HL-60/S4 treated with phorbol 12-myristate 13-acetate at 8.2 ng/mL for 4 days and 3 days (cell line): ENCODE results near the gene PLEKHH1.

Experiments
- in situ Hi-C: fragments of 300-500 bp; cut with MboI; formaldehyde crosslinking; loops from 2 replicates; pipeline ENCODE4 v1.15.0; 2022; ENCODE audit warnings: low sequenced_read_pairs

Gene PLEKHH1

GRCh38 chr14:67562025-67562775 is 29.1 kb downstream of the PLEKHH1 start:
- in situ Hi-C loops: no loop called here

- in situ Hi-C loops: no loop called here
Observed at GRCh38 chr14:67562776-67563150, 29.7 kb downstream of the PLEKHH1 start.

GRCh38 chr14:67564236-67564635 is 31.1 kb downstream of the PLEKHH1 start:
- in situ Hi-C loops: no loop called here

- in situ Hi-C loops: no loop called here
Observed at GRCh38 chr14:67566908-67567307, 33.8 kb downstream of the PLEKHH1 start.

GRCh38 chr14:67567654-67568053 is 34.6 kb downstream of the PLEKHH1 start:
- in situ Hi-C loops: no loop called here

- in situ Hi-C loops: no loop called here
Observed at GRCh38 chr14:67569011-67569650, 36.0 kb downstream of the PLEKHH1 start.

- in situ Hi-C loops: no loop called here
Observed at GRCh38 chr14:67569651-67570290, 36.7 kb downstream of the PLEKHH1 start.

- in situ Hi-C loops: no loop called here
Observed at GRCh38 chr14:67570453-67570852, 37.4 kb downstream of the PLEKHH1 start.

GRCh38 chr14:67571275-67571990 is 38.3 kb downstream of the PLEKHH1 start:
- in situ Hi-C loops: no loop called here

- in situ Hi-C loops: no loop called here
Observed at GRCh38 chr14:67571991-67572323, 38.9 kb downstream of the PLEKHH1 start.

GRCh38 chr14:67572608-67573007 is 39.5 kb downstream of the PLEKHH1 start:
- in situ Hi-C loops: no loop called here

- in situ Hi-C loops: no loop called here
Observed at GRCh38 chr14:67573228-67574010, 40.3 kb downstream of the PLEKHH1 start.

- in situ Hi-C loops: no loop called here
Observed at GRCh38 chr14:67574156-67574555, 41.1 kb downstream of the PLEKHH1 start.

GRCh38 chr14:67574806-67575205 is 41.7 kb downstream of the PLEKHH1 start:
- in situ Hi-C loops: loop anchor here (25.0 kb wide), 1 partner anchor 137 kb away; the partner anchor contains the start of gene RDH12

GRCh38 chr14:67575684-67576083 is 42.6 kb downstream of the PLEKHH1 start:
- in situ Hi-C loops: loop anchor here (25.0 kb wide), 1 partner anchor 137 kb away; the partner anchor contains the start of gene RDH12

GRCh38 chr14:67576216-67576955 is 43.3 kb downstream of the PLEKHH1 start:
- in situ Hi-C loops: loop anchor here (25.0 kb wide), 1 partner anchor 136 kb away; the partner anchor contains the start of gene RDH12

- in situ Hi-C loops: loop anchor here (25.0 kb wide), 1 partner anchor 135 kb away; the partner anchor contains the start of gene RDH12
Observed at GRCh38 chr14:67577181-67577808, 44.2 kb downstream of the PLEKHH1 start.

- in situ Hi-C loops: loop anchor here (25.0 kb wide), 1 partner anchor 134 kb away; the partner anchor contains the start of gene RDH12
Observed at GRCh38 chr14:67577909-67578749, 45.0 kb downstream of the PLEKHH1 start.
